EL (cell line): ENCODE results near the gene GPR107.

Experiments
- DNase-seq: peaks from one replicate; pipeline ENCODE4 v3.0.0-alpha.2; 2016

GPR107 gene

DNA sequence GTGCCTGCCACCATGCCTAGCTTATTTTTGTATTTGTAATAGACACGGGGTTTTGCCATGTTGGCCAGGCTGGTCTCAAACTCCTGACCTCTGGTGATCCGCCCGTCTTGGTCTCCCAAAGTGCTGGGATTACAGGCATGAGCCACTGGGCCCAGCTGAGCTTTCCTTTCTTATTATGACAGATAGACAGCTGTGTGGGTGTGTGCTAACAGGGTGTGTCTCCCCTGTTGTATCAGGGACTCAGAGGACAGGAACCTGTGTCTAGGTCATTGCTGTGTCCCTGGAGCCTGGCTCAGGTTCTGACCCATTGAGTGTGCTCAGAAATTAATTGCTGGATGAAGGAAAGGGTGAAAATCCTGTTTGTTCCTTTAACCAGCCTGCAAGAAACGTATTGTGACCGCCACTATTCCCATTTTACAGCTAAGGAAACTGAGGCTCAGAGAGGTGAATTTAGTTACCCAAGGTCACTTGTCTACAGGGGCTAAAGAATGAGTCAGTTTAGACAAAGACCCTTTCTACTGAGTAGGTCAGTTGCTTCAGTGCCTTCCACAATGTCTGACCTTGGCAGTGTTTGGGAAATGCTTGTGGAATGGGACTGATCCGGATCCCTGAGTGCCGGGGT is 135.3 kb downstream of the GPR107 start:
- DNase-seq, result no peak
